ENCODE measurements around the gene SH2D3C.

Gene SH2D3C

DNA sequence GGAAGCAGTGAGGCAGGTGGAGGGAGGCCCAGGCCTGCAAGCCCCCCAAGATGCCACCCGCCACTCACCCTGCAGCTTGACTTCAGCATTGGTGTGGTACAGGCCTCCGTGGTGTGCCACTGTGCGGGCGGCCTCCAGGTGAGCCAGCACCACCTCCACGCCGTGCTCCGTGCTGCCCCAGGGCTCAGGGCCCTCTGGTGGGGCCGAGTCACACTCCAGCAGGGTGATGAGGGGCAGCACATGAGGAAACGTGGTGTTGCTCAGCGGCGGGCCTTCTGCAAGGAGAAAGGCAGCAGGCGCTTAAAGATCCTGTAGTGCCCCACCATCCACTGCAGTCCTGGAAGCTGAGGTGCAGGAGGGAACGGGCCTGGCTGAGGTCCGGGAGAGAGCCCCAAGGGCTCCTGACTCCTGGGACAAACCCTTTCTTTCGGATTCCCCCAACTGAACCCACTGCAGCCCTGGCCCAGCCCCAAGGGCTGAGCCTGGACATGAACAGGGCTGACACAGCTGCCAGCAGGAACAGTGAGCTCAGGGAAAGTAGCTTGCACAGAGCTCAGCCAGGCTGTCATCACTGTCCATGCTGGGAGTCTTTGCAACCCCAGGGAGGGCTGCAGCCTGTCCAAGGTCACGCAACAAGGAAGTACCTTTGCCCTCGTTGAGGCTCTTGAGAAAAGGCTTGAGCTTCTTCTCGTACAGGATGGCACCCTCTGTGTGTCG lies 38.7 kb downstream of the SH2D3C start:
- DNase-seq = no peak

DNA sequence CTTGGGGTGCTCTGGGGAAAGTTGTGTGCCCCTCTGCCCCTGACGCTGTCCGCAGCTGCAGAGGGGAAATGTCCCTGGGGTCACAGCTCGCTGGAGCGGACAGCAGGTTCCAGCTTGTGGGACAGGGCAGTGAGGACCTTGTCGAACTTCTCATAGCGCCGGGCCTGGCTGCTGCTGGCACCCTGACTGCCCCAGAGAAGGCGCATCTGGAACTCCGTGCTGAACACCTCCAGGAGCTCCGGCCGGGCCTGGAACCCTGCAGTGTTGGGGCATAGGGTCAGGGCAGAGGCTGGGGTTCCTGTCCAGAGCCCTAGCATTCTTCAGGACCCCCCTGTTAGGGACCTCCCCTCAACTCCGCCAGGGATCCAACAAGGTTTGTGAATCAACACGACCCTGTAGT lies 39.8 kb downstream of the SH2D3C start:
- DNase-seq = no peak

DNA sequence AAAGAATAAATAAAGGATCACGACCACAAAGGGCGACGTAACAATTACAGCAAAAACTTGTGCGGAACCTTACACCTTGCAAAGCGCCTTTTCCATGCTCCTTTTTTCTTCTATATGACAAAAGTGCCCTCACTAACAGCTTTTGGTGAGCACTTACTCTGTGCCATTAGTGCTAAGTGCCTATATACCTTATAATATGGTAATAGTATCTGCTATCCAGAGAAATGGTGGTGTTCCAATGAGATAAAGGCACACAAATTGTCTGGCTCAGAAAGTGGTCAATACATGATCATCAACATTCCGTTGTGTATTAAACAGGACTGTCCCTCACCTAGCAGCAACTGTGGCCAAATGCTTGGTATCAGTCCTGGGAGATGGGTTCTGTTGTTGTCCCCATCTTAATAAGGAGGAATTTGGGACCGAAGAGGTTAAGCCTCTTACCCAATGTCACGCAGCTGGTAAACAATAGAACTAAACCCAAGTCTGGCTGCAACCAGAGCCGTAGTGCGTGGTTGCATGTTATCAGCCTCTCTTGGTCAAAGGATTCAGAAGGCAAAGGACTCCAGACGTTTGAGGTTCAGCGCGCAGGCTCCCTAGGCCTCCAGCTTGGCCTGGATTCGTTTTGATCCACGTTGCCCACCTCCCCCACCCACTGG lies 42.8 kb downstream of the SH2D3C start:
- DNase-seq = no peak

DNA sequence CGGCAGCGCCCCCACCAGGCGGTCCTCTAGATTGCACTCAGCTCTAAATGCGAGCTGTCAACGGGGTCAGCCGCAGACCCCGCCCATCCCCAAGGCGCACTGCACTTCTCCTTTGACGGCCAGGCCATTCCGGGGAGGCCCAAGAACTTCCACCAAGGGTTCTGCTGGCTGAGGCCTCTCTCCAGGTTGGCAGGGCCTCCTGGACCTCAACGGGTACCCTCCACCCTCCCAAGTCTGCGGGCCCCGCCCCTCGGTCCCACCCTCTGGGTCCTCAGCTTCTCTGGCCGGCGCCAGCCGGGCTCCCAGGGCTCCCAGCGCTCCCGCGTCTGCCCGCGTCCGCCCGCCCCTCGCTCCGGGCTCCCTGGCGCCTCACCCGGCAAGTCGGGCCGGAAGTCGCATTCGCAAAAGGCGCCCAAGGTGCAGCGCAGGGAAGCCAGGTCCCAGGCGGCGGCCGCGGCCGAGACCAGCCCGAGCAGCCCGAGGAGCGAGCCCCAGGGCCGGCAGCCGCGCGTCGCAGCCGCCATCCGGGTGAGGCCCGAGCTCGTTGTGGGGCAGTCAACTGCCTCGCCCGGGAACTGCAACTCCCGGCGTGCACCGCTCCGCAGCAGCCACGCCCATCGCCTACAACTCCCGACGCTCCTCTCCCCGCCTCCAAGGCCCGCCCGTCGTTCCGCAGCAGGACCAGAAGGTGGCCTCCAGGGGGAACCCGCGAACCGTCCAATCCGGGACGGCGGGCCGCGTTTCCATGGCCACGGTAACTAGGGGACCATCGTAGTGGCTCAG lies 43.5 kb downstream of the SH2D3C start, which contains the start of gene TOR2A:
Gene TOR2A, minus strand, starts transcription at position 548 of the 783 bp plus-strand sequence. Its CDS starts 24 bp downstream, at position 524.
- peak; percentile 95 to 98 (median 96) for DNase-seq

DNA sequence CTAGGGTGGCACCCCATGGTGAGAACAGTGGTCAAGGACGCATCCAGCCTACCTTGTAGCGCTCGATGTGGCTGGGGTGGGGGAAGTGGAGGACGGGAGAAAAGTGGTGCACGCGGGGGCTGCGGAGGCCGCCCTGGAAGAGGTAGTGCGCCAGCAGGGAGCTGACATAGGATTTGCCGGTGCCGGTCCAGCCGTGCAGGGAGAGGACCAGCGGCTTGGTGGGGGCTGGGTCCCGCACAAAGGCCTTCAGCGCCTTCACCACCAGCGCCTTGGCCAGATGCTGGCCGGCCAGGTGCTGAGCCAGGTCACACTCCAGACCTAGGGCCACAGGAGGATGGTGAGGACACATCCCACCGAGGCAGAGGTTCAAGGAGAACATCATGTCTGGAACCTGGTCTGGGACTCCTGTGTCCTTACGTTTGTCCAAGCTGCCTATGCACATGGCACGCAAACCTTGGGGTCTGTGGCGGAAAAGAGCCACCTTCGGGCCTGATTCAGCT lies 44.2 kb downstream of the SH2D3C start:
- no peak for DNase-seq

DNA sequence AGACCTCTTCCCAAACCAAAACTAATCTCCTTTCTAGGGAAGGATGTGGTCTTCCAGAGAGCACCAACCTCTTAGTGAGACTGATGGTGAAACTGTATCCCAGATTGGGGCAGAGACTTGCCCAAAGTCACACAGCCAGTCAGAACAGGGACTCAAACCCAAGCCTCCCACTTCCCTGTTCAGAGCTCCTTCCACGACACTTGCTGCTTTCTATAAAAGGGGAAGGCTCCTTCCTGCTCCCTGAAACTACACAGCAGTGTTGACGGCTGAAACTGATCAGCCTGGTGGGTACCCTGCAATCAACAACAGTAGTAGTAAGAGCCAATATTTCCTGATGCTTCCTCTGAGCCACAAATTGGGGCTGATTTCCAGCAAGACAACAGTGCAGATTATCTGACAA lies 44.9 kb downstream of the SH2D3C start:
- DNase-seq = no peak

DNA sequence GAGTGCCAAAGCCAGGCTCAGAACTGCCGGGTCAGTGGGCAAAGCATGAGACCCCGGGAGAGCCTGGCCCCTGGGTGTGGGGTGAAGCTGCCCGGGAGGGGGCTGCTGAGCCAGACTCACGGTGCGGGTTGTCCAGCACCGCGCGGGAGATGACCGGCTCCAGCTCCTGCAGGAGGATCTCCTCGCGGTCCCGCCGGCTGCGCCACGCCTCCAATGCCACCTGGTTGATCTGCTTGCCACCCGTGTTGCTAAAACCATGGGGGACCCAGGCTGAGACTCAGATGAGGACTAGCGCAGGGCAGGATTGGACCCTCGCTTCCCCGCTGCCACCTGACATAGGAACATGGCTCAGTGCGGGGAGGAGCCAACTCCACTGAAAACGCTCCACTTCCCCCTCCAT lies 46.0 kb downstream of the SH2D3C start:
- no peak for DNase-seq

DNA sequence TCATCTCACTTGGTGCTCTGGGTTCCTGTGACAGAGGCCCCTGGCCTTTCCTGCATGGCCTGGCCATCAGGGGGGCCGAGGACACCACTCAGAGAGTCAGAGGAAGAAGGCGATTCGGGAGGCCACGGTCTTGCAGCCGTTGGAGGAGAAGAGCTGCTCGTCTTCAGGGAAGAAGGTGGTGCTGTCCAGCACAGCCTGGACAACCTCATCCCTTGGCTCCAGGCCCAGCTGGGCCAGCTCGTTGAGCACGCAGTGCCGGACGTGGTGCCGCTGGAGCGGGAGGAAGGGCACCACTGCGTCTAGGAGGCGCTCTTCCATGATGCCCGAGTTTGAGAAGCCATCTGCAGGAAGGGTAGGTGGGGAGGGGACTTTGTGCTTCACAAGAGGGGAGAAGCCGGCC lies 46.5 kb downstream of the SH2D3C start:
- no peak for DNase-seq

DNA sequence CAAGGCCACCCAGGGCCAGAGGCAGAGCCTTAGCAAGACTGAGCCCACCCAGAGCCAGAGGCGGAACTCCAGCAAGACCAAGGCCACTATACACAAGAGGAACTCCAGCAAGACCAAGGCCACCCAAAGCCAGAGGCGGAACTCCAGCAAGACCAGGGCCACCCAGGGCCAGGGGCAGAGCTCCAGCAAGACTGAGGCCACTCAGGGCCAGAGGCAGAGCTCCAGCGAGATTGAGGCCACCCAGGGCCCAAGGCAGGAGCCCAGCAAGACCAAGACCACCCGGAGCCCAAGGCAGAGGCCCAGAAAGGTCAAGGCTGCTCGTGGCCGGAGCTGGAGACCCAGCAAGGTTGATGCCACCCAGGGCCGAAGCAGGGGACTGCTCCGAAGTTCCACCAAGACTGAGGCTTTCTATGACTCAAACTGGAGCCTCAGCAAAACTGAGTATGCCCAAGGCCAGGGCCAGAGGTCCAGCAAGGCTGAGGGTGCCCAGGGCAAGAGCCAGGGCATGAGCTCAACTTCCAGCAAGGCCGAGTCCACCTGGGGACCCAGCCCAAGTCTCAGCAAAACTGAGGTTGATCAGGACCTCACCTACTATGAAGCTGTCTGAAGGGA lies 47.6 kb downstream of the SH2D3C start:
- no peak for DNase-seq

DNA sequence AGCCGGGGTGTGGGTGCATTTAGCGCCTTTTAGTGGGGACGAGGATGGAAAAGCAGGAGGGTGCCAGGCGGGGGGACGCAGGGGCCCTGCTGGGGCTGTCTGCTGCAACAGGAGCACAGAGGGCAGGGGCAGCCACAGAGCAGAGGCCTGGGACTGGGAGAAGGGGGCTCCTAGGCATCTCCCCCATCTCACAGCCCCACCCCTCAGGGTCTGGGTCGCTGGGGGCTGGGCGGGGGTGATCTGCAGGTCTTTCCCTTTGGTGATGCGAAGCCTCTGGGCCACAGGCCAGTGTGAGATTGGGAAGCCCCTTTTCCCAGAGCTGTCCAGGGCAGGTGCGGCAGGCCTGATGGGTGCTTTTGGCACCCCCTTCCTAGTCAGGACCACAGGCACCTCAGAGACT lies 48.2 kb downstream of the SH2D3C start:
- DNase-seq = no peak

DNA sequence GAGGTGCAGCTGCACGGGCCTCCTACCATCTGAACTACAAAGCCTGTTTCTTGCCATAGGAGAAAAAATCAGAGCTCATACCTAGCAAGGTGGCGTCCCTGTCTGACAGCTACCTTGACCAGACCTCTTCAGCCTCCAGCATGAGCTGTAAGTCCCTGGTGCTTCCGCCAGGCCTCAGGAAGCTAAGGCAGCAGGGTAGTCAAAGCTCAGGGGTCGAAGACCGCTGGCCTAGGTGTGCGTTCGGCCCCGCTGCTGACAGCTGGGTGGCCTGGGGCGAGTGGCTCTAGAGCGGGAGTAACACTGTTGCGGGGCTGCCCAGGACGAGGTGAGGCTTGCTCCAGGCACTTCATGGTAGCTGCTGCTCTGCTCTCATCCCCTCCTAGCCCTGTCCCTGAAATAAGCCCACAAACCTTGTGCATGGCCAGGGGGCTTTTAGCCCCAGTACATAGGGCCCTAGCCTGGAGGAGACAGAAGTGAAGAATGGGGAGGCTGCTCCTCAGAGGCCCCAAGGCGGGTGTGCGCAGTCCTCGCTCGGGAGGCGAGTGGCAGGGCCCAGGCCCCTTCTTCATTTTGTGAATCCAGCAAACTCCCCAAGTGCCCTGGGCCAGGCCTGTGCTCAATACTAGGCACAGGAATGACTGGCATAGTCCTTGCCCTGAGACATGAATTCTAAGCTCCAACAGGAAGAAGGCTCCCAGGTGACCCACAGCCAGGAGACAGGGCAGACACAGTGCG lies 48.8 kb downstream of the SH2D3C start:
- DNase-seq = no peak

DNA sequence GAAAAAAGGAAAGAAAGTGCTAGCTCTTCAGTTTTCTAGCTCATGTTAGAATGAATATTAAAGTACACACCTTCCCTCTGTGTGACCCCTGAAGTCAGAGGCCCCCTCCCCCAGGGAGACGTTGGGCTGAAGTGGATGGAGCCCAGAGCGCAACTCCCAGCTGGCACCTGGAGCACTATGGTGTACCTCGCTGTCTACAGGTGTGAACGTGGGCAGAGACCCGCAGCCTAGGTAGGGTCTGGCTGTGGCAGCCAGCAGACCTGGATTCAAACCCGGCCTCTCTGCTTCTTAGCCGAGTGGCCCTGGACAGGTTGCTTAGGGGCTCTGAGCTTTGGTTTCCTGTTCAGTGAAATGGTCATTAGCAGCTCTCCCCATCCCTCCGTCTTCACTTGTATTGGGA lies 49.7 kb downstream of the SH2D3C start:
- DNase-seq = no peak

DNA sequence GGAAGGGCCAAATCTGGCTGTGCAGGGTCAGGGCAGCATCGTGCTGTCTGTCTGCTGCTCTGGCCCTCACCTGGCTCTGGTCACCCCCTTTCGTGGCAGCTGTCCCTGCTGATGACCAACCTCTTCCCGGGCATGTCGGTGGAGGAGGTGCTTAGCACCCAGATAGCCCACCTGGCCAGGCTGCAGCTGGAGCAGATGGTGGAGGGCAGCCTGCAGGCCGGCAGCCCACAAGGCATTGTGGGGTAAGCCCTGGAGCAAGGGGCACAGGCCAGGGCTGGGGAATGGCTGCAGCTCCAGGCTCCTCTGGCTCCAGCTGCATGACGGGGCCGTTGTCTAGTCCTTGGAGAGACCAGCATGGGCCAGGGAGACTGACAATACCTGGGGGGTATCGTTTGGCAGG lies 51.6 kb downstream of the SH2D3C start:
- no peak for DNase-seq

DNA sequence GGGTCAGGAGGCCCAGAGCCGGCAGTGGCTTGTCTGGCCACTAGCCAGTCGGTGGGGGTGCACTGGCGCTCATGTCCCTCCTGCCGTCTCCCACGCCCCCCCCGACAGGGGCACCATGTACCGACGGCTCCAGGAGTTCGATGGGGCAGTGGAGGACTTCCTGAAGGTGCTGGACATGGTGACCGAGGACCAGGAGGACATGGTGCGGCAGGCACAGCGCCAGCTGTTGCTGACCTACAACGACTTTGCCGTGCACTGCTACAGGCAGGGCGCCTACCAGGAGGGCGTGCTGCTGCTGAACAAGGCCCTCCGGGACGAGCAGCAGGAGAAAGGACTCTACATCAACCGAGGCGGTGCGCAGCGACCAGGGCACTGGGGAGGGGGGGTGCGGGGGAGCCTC lies 54.5 kb downstream of the SH2D3C start:
- no peak for DNase-seq

DNA sequence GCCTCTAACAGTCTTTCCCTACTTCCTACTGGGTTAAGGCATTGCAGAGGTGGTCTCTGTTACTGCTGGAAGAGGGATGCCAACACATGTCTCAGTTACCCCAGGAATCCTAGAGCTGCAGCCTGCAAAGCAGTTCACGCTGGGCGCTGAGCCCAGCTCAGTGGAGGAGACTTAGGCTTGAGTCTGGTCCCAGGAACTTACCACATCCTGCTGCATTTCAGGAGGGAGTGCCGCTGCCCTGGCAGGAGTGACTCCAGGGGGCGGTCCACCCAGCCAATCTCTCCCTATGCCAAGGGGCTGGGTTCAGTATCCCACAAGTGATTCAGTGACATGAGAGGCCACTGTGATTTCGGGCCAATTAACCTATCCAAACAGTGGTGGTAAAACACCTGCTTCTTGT lies 55.0 kb downstream of the SH2D3C start:
- no peak for DNase-seq

DNA sequence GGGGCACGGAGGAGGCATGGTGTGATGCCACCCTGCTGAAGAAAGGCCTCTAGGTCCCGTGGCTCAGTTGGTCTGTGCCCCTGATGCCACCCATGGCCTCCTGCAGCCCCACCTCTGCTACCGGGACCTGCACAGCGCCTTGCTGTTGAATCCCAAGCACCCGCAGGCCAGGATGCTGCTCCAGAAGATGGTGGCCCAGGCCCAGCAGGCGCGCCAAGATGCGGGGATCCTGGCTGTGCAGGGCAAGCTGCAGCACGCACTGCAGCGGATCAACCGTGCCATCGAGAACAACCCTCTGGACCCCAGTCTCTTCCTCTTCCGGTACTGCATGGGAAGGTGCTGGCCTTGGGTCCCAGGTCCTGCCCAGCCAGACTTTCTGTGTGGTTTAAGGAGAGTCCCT lies 55.5 kb downstream of the SH2D3C start:
- DNase-seq = no peak

DNA sequence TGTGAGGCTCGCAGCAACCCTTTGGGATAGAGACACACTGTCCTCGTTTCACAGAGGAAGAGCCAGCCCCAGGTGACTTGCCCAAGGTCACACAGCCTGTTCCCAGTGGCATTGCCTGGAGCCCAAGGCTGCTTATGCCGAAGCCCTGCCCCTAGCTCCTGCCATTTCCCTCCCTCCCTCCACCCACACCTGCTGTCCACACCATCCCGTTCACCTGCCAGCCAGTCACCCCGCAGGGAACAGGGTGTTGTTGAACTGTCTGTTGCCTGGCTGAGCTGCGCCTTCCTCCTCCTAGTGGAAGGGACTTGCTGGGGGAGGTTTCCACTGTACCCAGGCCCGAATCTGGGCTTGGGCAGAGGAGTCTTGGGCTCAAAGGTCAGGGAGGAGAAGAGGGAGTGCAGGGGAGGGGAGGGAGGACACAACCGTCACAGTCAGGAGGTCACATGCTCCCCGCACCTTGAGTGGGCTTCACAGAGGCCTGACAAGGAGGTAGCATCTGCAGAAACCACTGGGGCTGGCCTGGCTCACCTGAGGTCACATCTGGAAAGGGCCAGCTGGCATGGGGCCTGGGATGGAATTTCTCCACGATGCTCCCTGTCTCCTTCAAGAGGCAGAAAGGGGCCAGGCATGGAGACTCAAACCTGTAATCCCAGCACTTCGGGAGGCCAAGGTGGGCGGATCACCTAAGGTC lies 56.3 kb downstream of the SH2D3C start:
- DNase-seq = no peak

DNA sequence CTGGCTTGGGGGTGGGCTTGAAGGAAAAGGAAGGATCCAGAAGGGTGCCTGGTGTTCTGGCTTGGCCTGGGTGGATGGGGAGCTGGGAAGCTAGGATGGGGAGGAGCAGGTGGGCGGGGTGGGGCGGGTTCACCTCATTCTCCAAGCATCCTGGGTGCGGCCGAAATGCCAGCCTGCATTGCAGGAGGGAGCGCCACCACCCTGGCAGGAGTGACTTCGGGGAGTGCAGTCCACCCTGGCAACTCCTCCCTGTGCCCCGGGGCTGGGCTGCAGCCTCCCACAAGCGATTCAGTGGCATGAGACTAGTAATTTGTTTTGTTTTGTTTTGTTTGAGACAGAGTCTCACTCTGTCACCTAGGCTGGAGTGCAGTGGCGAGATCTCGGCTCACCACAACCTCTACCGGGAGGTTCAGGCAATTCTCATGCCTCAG lies 57.1 kb downstream of the SH2D3C start:
- no peak for DNase-seq

DNA sequence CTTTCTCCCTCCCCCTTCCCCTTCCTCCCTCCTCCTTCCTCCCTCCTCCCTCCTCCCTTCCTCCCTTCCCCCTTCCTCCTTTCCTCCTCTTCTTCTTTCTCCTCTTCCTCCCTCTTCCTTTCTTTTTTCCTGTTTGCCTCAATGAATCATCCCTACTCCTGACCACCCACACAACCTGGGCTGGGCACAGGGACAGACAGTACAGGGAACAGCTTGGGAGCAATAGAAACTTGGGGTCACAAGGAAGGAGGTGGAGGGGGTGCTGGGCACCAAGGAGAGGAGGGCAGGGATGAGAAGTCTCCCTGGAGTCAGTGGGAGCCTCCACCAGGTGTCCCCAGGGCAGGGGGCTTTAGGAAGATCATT lies 57.6 kb downstream of the SH2D3C start:
- DNase-seq = no peak

DNA sequence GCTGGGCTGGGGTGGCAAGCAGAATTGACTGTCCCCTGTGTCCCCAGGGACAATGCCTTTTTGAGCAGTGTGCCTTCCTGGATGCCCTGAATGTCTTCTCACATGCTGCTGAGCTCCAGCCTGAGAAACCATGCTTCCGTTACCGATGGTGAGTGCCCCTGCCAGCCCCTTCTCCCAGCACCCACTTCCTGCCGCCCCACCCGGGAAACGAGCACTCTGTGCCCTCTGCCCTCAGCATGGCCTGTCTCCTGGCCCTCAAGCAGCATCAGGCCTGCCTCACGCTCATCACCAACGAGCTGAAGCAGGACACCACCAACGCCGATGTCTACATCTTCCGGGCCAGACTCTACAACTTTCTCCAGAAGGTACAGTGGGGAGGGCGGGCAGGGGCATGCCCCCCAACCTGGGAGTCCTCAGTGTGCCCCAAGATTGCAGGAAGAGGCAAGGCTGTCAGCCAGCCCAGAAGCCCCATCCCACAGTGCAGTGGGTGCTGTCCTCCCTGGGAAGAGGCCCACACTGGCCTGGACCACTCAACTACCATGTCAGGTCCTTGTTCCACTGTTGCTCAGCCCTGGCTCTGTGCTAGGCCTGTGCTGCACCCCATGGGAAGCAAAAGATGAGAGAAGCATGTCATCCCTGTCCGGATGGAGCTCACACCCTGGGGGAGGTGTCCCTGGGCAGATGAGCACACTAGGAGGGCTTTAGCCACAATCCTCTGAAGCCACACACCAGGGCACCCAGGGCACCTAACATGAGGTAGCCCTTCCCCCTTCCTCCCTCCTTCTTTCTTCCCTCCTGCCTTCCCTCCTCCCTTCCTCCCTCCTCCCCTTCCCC lies 58.2 kb downstream of the SH2D3C start:
- peak in 1 of 4 experiments; percentile 15 for DNase-seq

DNA sequence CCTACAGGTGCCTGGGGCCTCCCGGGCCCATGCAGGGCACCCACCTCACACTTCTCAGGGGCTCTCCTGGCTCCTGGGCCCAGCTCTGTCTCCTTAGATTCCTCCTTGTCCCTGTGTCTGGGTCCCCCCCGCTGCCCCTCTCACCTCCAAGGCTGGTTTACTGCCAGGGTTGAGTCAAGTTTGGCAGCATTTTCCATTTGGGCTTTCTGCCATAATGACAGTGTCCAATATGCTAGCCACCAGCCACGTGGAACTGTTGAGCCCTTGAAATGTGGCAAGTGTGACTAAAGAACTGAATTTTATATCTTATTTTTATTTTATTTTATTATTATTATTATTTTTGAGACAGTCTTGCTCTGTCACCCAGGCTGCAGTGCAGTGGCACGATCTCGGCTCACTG lies 60.7 kb downstream of the SH2D3C start:
- no peak for DNase-seq
